ENCODE results near the gene INA.

The INA gene

GRCh38 chr10:103310197-103310596 is 33.3 kb downstream of the INA start:
- no peak for ATAC-seq
- TF ChIP-seq TOX (CRISPR knock-in tag; IDR thresholded peaks at IDR 0.05; ENCODE audit: borderline replicate concordance) (no peak), GLIS3 (CRISPR knock-in tag; IDR thresholded peaks at IDR 0.05) (no peak), ESRRG (CRISPR knock-in tag; IDR thresholded peaks at IDR 0.05) (no peak), PATZ1 (CRISPR knock-in tag; IDR thresholded peaks at IDR 0.05; ENCODE audit: borderline replicate concordance) (no peak), ZNF565 (CRISPR knock-in tag; conservative IDR thresholded peaks at IDR 0.05; ENCODE audit: low read depth) (no peak), ZFP30 (CRISPR knock-in tag; IDR thresholded peaks at IDR 0.05) (no peak)

- no peak for TF ChIP-seq ZNF70 (CRISPR knock-in tag; IDR thresholded peaks at IDR 0.05)
- ATAC-seq = no peak
Measured at GRCh38 chr10:103316087-103316486, 39.1 kb downstream of the INA start.

- ATAC-seq = no peak
- TF ChIP-seq CSDC2 (CRISPR knock-in tag; IDR thresholded peaks at IDR 0.05) (no peak), ZFP30 (CRISPR knock-in tag; IDR thresholded peaks at IDR 0.05) (no peak)
Measured at GRCh38 chr10:103327906-103328305, 51.0 kb downstream of the INA start.

GRCh38 chr10:103333934-103334520 is 57.1 kb downstream of the INA start:
- TF ChIP-seq ZFP30 (CRISPR knock-in tag; IDR thresholded peaks at IDR 0.05) (no peak), RARB (CRISPR knock-in tag; IDR thresholded peaks at IDR 0.05) (no peak), TSHZ2 (CRISPR knock-in tag; IDR thresholded peaks at IDR 0.05) (no peak), POU6F1 (CRISPR knock-in tag; IDR thresholded peaks at IDR 0.05; ENCODE audit: borderline replicate concordance, low read depth) (no peak), TOX (CRISPR knock-in tag; IDR thresholded peaks at IDR 0.05; ENCODE audit: borderline replicate concordance) (no peak), CSDC2 (CRISPR knock-in tag; IDR thresholded peaks at IDR 0.05) (no peak)
- ATAC-seq = no peak

GRCh38 chr10:103334567-103334966 is 57.6 kb downstream of the INA start:
- TF ChIP-seq TSHZ2 (CRISPR knock-in tag; IDR thresholded peaks at IDR 0.05) (no peak), POU6F1 (CRISPR knock-in tag; IDR thresholded peaks at IDR 0.05; ENCODE audit: borderline replicate concordance, low read depth) (no peak), BACH2 (CRISPR knock-in tag; IDR thresholded peaks at IDR 0.05; ENCODE audit: borderline replicate concordance) (no peak), SNAI2 (CRISPR knock-in tag; IDR thresholded peaks at IDR 0.05) (no peak)
- ATAC-seq = no peak

Data from SK-N-SH treated with all-trans-retinoic acid at 6 μM for 48 hours (cell line).